Measurements from ENCODE around the gene RAB23.

GRCh38 chr6:57142178-57142525, 80.0 kb downstream of the RAB23 start:
- TF ChIP-seq POLR2A (IDR thresholded peaks at IDR 0.05) (no peak), CTCF (IDR thresholded peaks at IDR 0.05) (no peak)
